Liver (tissue), 9 donors: ENCODE results near the gene FAM78A. TPM values are rescaled to one million over a fixed set of nuclear protein-coding genes. Genes with fewer than 3 reads are reported as not detected.

Source experiments
- DNase-seq: peaks from one replicate; pipeline ENCODE4 v3.0.0-alpha.2; 2017; ENCODE audit warnings: low spot score
- H3K27ac ChIP-seq, 2 donors: one replicate each; pipeline ENCODE4 v1.7.0; 2013; ENCODE audit warnings: inconsistent platforms in 2 of 2, low read length in 2 of 2, control low read depth in 1 of 2, low read depth in 1 of 2, mild to moderate bottlenecking in 1 of 2
- H3K27me3 ChIP-seq, 4 donors: one replicate each; pipeline versions ENCODE4 v1.6.1 to v1.7.0; 2013; ENCODE audit warnings: low read length in 3 of 4, inconsistent platforms in 1 of 4, mild to moderate bottlenecking in 1 of 4, moderate library complexity in 1 of 4; ENCODE audit not compliant: control insufficient read depth in 4 of 4, insufficient read depth in 4 of 4
- H3K36me3 ChIP-seq, 4 donors: one replicate each; pipeline versions ENCODE4 v1.6.1 to v1.7.0; 2013; ENCODE audit warnings: low read length in 3 of 4, mild to moderate bottlenecking in 3 of 4, low read depth in 1 of 4, moderate library complexity in 1 of 4; ENCODE audit not compliant: control insufficient read depth in 4 of 4, insufficient read depth in 3 of 4
- H3K4me1 ChIP-seq, 4 donors: one replicate each; pipeline versions ENCODE4 v1.6.1 to v1.7.0; 2013; ENCODE audit warnings: low read length in 3 of 4, mild to moderate bottlenecking in 3 of 4, moderate library complexity in 1 of 4; ENCODE audit not compliant: control insufficient read depth in 4 of 4, insufficient read depth in 4 of 4
- H3K4me3 ChIP-seq, 3 donors: one replicate each; pipeline versions ENCODE4 v1.6.1 to v1.7.0; 2013; ENCODE audit warnings: low read length in 3 of 3, control low read depth in 1 of 3, low read depth in 1 of 3, mild to moderate bottlenecking in 1 of 3
- H3K9ac ChIP-seq, 2 donors: one replicate each; pipeline ENCODE4 v1.7.0; 2013; ENCODE audit warnings: low read length in 2 of 2, mild to moderate bottlenecking in 2 of 2, moderate library complexity in 2 of 2, control low read depth in 1 of 2, low read depth in 1 of 2
- H3K9me3 ChIP-seq, 4 donors: one replicate each; pipeline versions ENCODE4 v1.6.1 to v1.7.0; 2013; ENCODE audit warnings: low read length in 3 of 4; ENCODE audit not compliant: control insufficient read depth in 4 of 4
- ATF3 ChIP-seq: IDR thresholded peaks from 2 replicates; pipeline ENCODE4 v1.6.1; 2016; ENCODE audit warnings: antibody characterized with exemption
- CTCF ChIP-seq: fragments of 150-350 bp; IDR thresholded peaks from 2 replicates; pipeline ENCODE4 v1.5.1; 2017; ENCODE audit warnings: improper control_type of control experiment, low read depth, low read length; ENCODE audit not compliant: missing input control
- EGR1 ChIP-seq, 2 donors: IDR thresholded peaks; 2 replicates each; pipeline ENCODE4 v1.6.1; 2016 to 2018; ENCODE audit warnings: antibody characterized with exemption in 2 of 2, low read depth in 2 of 2
- FOXA1 ChIP-seq: IDR thresholded peaks from 2 replicates; pipeline ENCODE4 v1.6.1; 2016; ENCODE audit warnings: antibody characterized with exemption
- FOXA2 ChIP-seq: IDR thresholded peaks from 2 replicates; pipeline ENCODE4 v1.6.1; 2016; ENCODE audit warnings: antibody characterized with exemption
- GABPA ChIP-seq, 2 donors: IDR thresholded peaks in 1 of 2; conservative IDR thresholded peaks in 1 of 2; 2 replicates each; pipeline ENCODE4 v1.6.1; 2016; ENCODE audit warnings: antibody characterized with exemption in 2 of 2, mild to moderate bottlenecking in 1 of 2, moderate library complexity in 1 of 2
- HNF4A ChIP-seq, 2 donors: conservative IDR thresholded peaks; 2 replicates each; pipeline ENCODE4 v1.6.1; 2016; ENCODE audit warnings: antibody characterized with exemption in 2 of 2, mild to moderate bottlenecking in 2 of 2
- HNF4G ChIP-seq: IDR thresholded peaks from 2 replicates; pipeline ENCODE4 v1.6.1; 2016; ENCODE audit warnings: antibody characterized with exemption
- MAX ChIP-seq: IDR thresholded peaks from 2 replicates; pipeline ENCODE4 v1.6.1; 2016; ENCODE audit warnings: antibody characterized with exemption
- NR2F2 ChIP-seq: IDR thresholded peaks from 2 replicates; pipeline ENCODE4 v1.6.1; 2016; ENCODE audit warnings: antibody characterized with exemption
- RAD21 ChIP-seq, 2 donors: IDR thresholded peaks; 2 replicates each; pipeline ENCODE4 v1.6.1; 2016; ENCODE audit warnings: antibody characterized with exemption in 2 of 2, mild to moderate bottlenecking in 2 of 2
- REST ChIP-seq: IDR thresholded peaks from 2 replicates; pipeline ENCODE4 v1.6.1; 2016; ENCODE audit warnings: antibody characterized with exemption, mild to moderate bottlenecking
- RXRA ChIP-seq, 2 donors: IDR thresholded peaks; 2 replicates each; pipeline ENCODE4 v1.6.1; 2017 to 2018; ENCODE audit warnings: antibody characterized with exemption in 2 of 2, mild to moderate bottlenecking in 1 of 2
- SP1 ChIP-seq: IDR thresholded peaks from 2 replicates; pipeline ENCODE4 v1.6.1; 2018; ENCODE audit warnings: antibody characterized with exemption, mild to moderate bottlenecking
- TAF1 ChIP-seq: conservative IDR thresholded peaks from 2 replicates; pipeline ENCODE4 v1.6.1; 2016; ENCODE audit warnings: antibody characterized with exemption, mild to moderate bottlenecking
- YY1 ChIP-seq: IDR thresholded peaks from 2 replicates; pipeline ENCODE4 v1.6.1; 2016; ENCODE audit warnings: antibody characterized with exemption, mild to moderate bottlenecking
- ZBTB33 ChIP-seq: IDR thresholded peaks from 2 replicates; pipeline ENCODE4 v1.6.1; 2016; ENCODE audit warnings: antibody characterized with exemption
- WGBS: extraction: QIAGEN DNeasy Blood & Tissue Kit; methylation state at CpG from one replicate; pipeline ENCODE4 v1.1.7; 2013; 5-methylcytosine and 5-hydroxymethylcytosine counted together
- polyA plus RNA-seq, 2 donors: library from polyadenylated mRNA; stranded (reverse) in 1 of 2; unstranded in 1 of 2; fragments of 200-250 nt in 1 of 2; fragments of >200 nt in 1 of 2; fragmentation: Nextera tagmentation in 1 of 2; extraction: Ambion mirVana in 1 of 2; gene quantifications; one replicate each; pipeline versions ENCODE4 v1.2.1 to v1.2.3, GENCODE V29; 2013 to 2015
- total RNA-seq, 2 donors: library from RNA; depleted of rRNA; stranded (reverse); fragments of >200 nt; gene quantifications; one replicate each; pipeline ENCODE4 v1.2.3, GENCODE V29; 2014
- donor health status: healthy.
- donor health status: healthy.
- donor health status: healthy.
- donor health status: healthy.
- donor health status: healthy.

The FAM78A gene
- total and polyA plus RNA-seq, 4 donors = 0.25 to 6.6 (median 1.7) TPM

GRCh38 chr9:131302244-131303075, 26.1 kb upstream of the FAM78A start:
- no peaks in the 10 kb centered on the region for H3K9me3 ChIP-seq
- no peak for DNase-seq
- H3K27me3 ChIP-seq = no peaks in the 10 kb centered on the region
- H3K27ac ChIP-seq = no peak overlapping the region
- H3K4me3 ChIP-seq = no peak overlapping the region
- no peaks in the 10 kb centered on the region for H3K4me1 ChIP-seq
- TF ChIP-seq YY1 (no peak), GABPA (IDR thresholded peaks at IDR 0.05 in 1 of 2, conservative IDR thresholded peaks at IDR 0.05 in 1 of 2) (no peak), FOXA1 (no peak), SP1 (no peak), HNF4A (conservative IDR thresholded peaks at IDR 0.05) (no peak), NR2F2 (no peak), TAF1 (no peak), ATF3 (no peak), RAD21 (IDR thresholded peaks at IDR 0.05) (no peak), HNF4G (no peak)
- no peaks in the 10 kb centered on the region for H3K36me3 ChIP-seq
- WGBS = 78% methylated on average over 16 of the region's 16 CpGs
- no peak overlapping the region for H3K9ac ChIP-seq

- TF ChIP-seq RXRA (IDR thresholded peaks at IDR 0.05) (no peak), CTCF (no peak), EGR1 (IDR thresholded peaks at IDR 0.05; ENCODE audit: low read depth in 2 of 2) (no peak), MAX (no peak)
- Histone ChIP-seq H3K9me3 (no peaks in the 10 kb centered on the region), H3K4me1 (no peaks in the 10 kb centered on the region), H3K9ac (no peak overlapping the region), H3K36me3 (no peaks in the 10 kb centered on the region), H3K4me3 (no peak overlapping the region), H3K27me3 (no peaks in the 10 kb centered on the region), H3K27ac (no peak overlapping the region)
- no peak for DNase-seq
Observed at GRCh38 chr9:131300444-131300843, 24.1 kb upstream of the FAM78A start.

- whole genome bisulfite sequencing = 76% methylated on average over 5 of the region's 5 CpGs
- Histone ChIP-seq H3K27ac (no peak overlapping the region), H3K27me3 (no peaks in the 10 kb centered on the region), H3K9ac (no peak overlapping the region), H3K4me3 (no peak overlapping the region), H3K9me3 (no peaks in the 10 kb centered on the region), H3K36me3 (no peaks in the 10 kb centered on the region), H3K4me1 (no peaks in the 10 kb centered on the region)
- no peak for DNase-seq
- TF ChIP-seq NR2F2 (no peak), ZBTB33 (no peak), TAF1 (no peak), REST (no peak), SP1 (no peak), HNF4G (no peak), FOXA2 (no peak), RXRA (IDR thresholded peaks at IDR 0.05) (no peak), RAD21 (IDR thresholded peaks at IDR 0.05) (no peak), HNF4A (conservative IDR thresholded peaks at IDR 0.05) (no peak), MAX (no peak)
Observed at GRCh38 chr9:131299961-131300347, 23.6 kb upstream of the FAM78A start.
